Coronary artery (tissue), 2 donors: ENCODE results near the gene MRI1.
"Not testable (repeated sequence)": the region's sequence is repeated elsewhere in the genome, so short reads cannot be mapped to it uniquely, and the experiment has no call there.

ENCODE experiments used
- DNase-seq: peaks from one replicate; pipeline ENCODE4 v3.0.0-alpha.2; 2017; ENCODE audit warnings: low spot score
- H3K27ac ChIP-seq, 2 donors: fragments of 200-600 bp; sonication (generic); one replicate each; pipeline ENCODE4 v1.5.1; 2016 to 2019
- H3K4me3 ChIP-seq: fragments of 200-600 bp; sonication (generic); 2 replicates; pipeline ENCODE4 v1.5.1; 2016; ENCODE audit warnings: mild to moderate bottlenecking, moderate library complexity
- TF ChIP-seq, protein P1 (sequence below): fragments of 200-600 bp; sonication (generic); IDR thresholded peaks from one replicate; pipeline ENCODE4 v1.5.1; 2019; ENCODE audit warnings: antibody characterized with exemption

MRI1 gene

DNA sequence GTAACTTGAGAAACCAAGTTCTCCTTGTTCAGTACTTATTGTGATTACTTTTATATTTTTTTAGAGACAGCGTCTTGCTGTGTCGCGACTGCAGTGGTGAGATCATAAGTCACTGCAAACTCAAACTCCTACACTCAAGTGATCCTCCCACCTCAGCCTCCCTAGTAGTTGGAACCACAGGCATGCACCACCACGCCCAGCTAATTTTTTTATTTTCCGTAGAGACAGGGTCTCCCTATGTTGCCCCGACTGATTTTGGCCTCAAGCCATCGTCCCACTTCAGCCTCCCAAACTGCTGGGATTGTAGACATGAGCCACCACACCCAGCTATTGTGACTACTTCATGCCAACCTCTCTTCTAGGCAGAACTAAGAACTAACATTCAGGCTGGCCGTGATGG is 18.2 kb downstream of the MRI1 start:
- Histone ChIP-seq H3K27ac (no peak overlapping the region), H3K4me3 (no peak overlapping the region)
- TF ChIP-seq, protein P1, sequence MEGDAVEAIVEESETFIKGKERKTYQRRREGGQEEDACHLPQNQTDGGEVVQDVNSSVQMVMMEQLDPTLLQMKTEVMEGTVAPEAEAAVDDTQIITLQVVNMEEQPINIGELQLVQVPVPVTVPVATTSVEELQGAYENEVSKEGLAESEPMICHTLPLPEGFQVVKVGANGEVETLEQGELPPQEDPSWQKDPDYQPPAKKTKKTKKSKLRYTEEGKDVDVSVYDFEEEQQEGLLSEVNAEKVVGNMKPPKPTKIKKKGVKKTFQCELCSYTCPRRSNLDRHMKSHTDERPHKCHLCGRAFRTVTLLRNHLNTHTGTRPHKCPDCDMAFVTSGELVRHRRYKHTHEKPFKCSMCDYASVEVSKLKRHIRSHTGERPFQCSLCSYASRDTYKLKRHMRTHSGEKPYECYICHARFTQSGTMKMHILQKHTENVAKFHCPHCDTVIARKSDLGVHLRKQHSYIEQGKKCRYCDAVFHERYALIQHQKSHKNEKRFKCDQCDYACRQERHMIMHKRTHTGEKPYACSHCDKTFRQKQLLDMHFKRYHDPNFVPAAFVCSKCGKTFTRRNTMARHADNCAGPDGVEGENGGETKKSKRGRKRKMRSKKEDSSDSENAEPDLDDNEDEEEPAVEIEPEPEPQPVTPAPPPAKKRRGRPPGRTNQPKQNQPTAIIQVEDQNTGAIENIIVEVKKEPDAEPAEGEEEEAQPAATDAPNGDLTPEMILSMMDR, result no peak
- no peak for DNase-seq

DNA sequence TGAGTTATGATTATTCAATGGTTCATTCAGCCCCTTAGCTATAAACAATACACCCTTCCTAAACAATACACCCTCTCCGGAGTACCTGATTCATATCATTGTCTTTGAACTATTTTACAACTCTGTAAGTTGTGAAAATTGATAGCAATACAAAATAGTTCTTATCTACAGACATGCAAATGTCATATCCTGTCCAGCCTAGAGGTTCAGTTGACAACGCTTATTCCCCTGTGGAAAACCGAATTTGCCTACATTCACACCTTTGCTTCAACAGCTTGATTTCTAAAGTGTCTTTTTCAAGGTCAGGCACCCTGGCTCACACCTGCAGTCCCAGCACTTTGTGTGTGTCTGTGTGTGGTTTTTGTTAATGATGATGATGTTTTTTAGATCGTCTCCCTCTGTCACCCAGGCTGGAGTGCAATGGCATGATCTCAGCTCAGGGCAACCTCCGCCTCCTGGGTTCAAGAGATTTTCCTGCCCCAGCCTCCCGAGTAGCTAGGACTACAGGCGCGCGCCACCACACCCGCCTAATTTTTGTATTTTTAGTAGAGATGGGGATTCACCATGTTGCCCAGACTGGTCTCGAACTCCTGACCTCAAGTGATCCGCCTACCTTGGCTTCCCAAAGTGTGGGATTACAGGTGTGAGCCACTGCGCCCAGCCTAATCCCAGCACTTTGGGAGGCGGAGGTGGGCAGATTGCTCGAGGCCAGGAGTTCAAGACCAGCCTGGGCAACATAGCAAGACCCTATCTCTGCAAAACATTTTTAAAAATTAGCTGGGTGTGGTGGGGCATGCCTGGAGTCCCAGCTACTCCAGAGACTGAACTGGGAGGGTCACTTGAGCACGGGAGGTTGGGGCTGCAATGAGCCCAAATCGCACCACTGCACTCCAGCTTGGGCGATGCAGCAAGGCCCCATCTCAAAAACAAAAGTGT is 19.5 kb downstream of the MRI1 start:
- no peak overlapping the region for H3K27ac ChIP-seq
- TF ChIP-seq, protein P1, result no peak
- DNase-seq, result no peak
- H3K4me3 ChIP-seq, result no peak overlapping the region

DNA sequence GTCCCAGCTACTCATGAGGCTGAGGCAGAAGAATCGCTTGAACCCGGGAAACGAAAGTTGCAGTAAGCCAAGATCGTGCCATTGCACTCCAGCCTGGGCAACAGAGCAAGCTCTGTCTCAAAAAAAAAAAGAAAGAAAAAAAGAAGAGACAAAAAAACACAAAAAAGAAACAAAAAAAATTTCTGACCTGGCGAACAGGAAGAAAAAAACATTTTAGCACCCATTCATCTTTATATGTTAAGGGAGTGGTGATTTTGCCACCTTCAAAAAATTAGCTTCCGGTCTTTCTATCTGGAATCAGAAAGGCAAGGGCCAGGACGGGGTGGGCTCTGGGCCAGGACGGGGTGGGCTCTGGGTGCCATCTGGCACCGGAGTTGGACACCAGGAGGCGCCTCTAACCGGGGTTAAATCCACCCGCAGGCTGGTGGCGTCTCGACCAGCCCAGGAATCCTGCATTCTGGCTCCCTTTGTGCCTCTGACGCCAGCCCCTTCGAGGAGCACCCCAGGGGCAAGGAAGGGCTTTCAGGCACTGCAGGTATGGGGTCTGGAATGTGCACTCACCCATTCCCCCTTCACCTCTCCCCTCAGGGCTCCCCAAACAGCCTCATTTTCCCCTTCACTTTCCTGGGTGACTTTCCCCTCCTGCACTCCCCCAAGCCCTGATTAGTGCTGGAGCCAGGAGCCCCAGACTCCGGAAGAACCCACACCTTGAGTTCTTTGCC is 20.6 kb downstream of the MRI1 start:
- peak; percentile 86 for DNase-seq
- Histone ChIP-seq H3K27ac (peak overlapping the region; percentile 65 to 86), H3K4me3 (peak overlapping the region; percentile 35)
- TF ChIP-seq, protein P1, result peak; percentile 78

DNA sequence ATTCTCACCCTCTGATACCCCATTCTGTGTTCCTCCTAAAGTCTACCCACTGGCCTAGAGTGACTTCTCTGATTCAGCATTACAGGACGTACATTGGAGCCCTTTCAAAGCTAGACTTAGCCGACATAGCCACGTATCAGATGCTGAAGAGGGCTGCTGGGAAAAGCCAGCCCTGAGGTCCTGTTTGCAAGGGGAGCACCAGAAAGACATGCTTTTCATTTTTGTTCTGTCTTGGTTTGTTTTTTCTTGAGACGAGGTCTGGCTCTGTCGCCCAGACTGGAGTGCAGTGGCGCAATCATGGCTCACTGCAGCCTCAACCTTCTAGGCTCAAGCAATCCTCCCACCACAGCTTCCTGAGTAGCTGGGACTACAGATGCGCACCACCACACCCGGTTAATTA is 24.7 kb downstream of the MRI1 start:
- Histone ChIP-seq H3K4me3 (no peak overlapping the region), H3K27ac (peak overlapping the region; percentile 91 to 98)
- TF ChIP-seq, protein P1, result no peak
- DNase-seq, result no peak

DNA sequence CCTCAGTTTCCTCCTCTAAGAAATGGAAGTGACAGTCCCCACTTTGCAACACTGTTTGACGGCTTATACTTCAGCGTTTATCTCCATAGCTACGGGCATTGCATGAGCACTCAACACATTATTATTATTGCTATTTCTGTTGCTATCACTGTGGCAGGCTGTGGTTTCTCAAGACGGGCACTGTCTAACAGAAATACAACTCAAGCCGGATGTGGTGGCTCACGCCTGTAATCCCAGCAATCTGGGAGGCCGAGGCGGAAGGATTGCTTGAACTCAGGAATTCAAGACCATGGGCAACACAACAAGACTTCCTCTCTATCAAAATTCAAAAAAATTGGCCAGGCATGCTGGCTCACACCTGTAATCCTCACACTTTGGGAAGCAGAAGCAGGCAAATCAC is 26.0 kb downstream of the MRI1 start:
- Histone ChIP-seq H3K4me3 (no peak overlapping the region), H3K27ac (peak overlapping the region; percentile 91 to 98)
- no peak for DNase-seq
- TF ChIP-seq, protein P1, result no peak

DNA sequence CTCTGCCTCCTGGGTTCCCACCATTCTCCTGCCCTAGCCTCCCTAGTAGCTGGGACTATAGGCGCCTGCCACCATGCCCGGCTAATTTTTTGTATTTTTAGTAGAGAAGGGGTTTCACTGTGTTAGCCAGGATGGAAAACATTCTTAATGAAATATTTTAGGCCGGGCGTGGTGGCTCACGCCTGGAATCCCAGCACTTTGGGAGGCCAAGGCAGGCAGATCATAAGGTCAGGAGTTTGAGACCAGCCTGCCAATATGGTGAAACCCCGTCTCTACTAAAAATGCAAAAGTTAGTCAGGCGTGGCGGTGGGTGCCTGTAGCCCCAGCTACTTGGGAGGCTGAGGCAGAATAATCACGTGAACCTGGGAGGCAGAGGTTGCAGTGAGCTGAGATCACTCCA is 29.0 kb downstream of the MRI1 start:
- H3K4me3 ChIP-seq, DNase-seq: not testable (repeated sequence)
- peak overlapping the region; percentile 88 to 99 for H3K27ac ChIP-seq

DNA sequence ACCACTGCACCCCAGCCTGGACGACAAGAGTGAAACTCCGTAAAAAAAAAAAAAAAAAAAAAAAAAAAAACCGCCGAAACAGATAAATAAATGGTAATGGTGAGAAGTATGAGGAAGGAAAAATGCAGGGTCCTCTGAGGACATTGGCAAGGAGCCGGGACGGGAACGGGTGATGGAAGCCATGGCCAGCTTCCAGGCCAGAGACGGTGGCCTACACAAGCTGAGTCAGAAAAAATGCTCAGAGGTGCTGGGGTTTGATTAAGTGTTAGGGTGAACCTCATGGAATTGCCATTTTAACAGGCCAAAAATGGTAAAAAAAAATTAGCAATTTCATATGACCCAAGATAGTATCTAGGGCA is 30.1 kb downstream of the MRI1 start:
- Histone ChIP-seq H3K27ac (peak overlapping the region; percentile 88 to 99), H3K4me3 (peak overlapping the region; percentile 94)
- TF ChIP-seq, protein P1, result no peak
- peak; percentile 89 for DNase-seq
